Neural cell (in vitro differentiated cells): ENCODE measurements around the gene MAG.

Source experiments
- EP300 ChIP-seq: fragments of 450-650 bp; conservative IDR thresholded peaks from 2 replicates; pipeline ENCODE4 v1.6.1; 2014; ENCODE audit warnings: antibody characterized with exemption, mild to moderate bottlenecking, moderate library complexity; ENCODE audit not compliant: poor library complexity, severe bottlenecking
- MXI1 ChIP-seq: fragments of 450-650 bp; conservative IDR thresholded peaks from 2 replicates; pipeline ENCODE4 v1.6.1; 2014; ENCODE audit warnings: antibody characterized with exemption, mild to moderate bottlenecking; ENCODE audit not compliant: poor library complexity, severe bottlenecking
- RAD21 ChIP-seq: fragments of 450-650 bp; conservative IDR thresholded peaks from 2 replicates; pipeline ENCODE4 v1.6.1; 2014; ENCODE audit warnings: antibody characterized with exemption, mild to moderate bottlenecking, moderate library complexity

DNA sequence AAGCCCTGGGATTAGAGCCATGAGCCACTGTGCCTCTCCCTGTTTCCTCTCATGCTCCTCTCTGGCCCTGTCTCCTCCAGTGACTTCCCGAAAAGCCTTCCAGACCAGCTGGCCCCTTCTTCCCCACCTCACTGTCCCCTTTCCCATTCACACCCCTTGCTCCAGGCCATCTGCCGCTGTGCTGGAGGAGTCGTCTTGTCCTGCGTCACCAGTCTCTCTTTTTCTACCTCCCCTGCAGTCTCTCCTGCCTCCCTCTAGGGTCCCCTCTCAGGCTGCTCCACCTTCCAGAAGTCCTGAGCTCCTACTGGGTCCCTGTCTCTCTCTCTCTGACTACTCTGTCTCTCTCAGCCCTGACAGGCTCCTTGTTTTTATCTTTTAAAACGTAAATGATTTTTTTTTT lies 50.5 kb downstream of the MAG start:
- TF ChIP-seq MXI1, result no peak
- no peak for TF ChIP-seq RAD21
- no peak for TF ChIP-seq EP300
